HepG2 (cell line): ENCODE measurements around the gene IQCE. TPM values are rescaled to one million over a fixed set of nuclear protein-coding genes. Genes with fewer than 3 reads are reported as not detected.

Experiments used
- AKNA ChIP-seq: sonication (generic); formaldehyde crosslinking; IDR thresholded peaks from 2 replicates; pipeline ENCODE4 v1.4.0; 2020; ENCODE audit warnings: missing genetic modification reagents, borderline replicate concordance
- CBX2 ChIP-seq, 2 experiments: fragments of 200-600 bp in 1 of 2; sonication (generic); formaldehyde crosslinking in 1 of 2; IDR thresholded peaks; 2 replicates each; pipeline versions ENCODE4 v1.7.0 to v1.8.1; 2018 to 2022; ENCODE audit warnings: low read depth in 2 of 2, low read length in 1 of 2, mild to moderate bottlenecking in 1 of 2, missing genetic modification reagents in 1 of 2
- CSRNP1 ChIP-seq: sonication (generic); formaldehyde crosslinking; IDR thresholded peaks from 2 replicates; pipeline ENCODE4 v1.8.1; 2023; ENCODE audit warnings: mild to moderate bottlenecking, missing genetic modification reagents
- FOXA1 ChIP-seq, 2 experiments: fragments of 450-650 bp in 1 of 2; sonication (generic) in 1 of 2; formaldehyde crosslinking in 1 of 2; IDR thresholded peaks; 2 replicates each; pipeline versions ENCODE4 v1.4.0 to v1.6.1; 2016 to 2020; ENCODE audit warnings: missing genetic modification reagents in 1 of 2
- GLMP ChIP-seq: sonication (generic); formaldehyde crosslinking; IDR thresholded peaks from 2 replicates; pipeline ENCODE4 v1.9.0; 2021; ENCODE audit warnings: missing genetic modification reagents, mild to moderate bottlenecking, borderline replicate concordance
- KDM5A ChIP-seq: fragments of 200-600 bp; sonication (generic); IDR thresholded peaks from 2 replicates; pipeline ENCODE4 v1.7.0; 2018; ENCODE audit warnings: antibody characterized with exemption, mild to moderate bottlenecking, low read length, borderline replicate concordance
- KDM5B ChIP-seq: sonication (generic); formaldehyde crosslinking; IDR thresholded peaks from 2 replicates; pipeline ENCODE4 v1.4.0; 2020; ENCODE audit warnings: missing genetic modification reagents, mild to moderate bottlenecking, borderline replicate concordance
- NR0B2 ChIP-seq: sonication (generic); formaldehyde crosslinking; IDR thresholded peaks from 2 replicates; pipeline ENCODE4 v1.4.0; 2020; ENCODE audit warnings: mild to moderate bottlenecking, missing genetic modification reagents
- SATB2 ChIP-seq: sonication (generic); formaldehyde crosslinking; IDR thresholded peaks from 2 replicates; pipeline ENCODE4 v1.5.0; 2020; ENCODE audit warnings: missing genetic modification reagents
- SNRNP70 ChIP-seq: fragments of 200-400 bp; formaldehyde crosslinking; IDR thresholded peaks from 2 replicates; pipeline ENCODE4 v1.6.1; 2017; ENCODE audit warnings: mild to moderate bottlenecking, low read depth, low read length, moderate library complexity
- ZFAT ChIP-seq: sonication (generic); formaldehyde crosslinking; conservative IDR thresholded peaks from 2 replicates; pipeline ENCODE4 v1.8.1; 2023; ENCODE audit warnings: missing genetic modification reagents, inconsistent platforms
- ZMAT3 ChIP-seq: sonication (generic); formaldehyde crosslinking; conservative IDR thresholded peaks from 2 replicates; pipeline ENCODE4 v1.7.0; 2021; ENCODE audit warnings: missing genetic modification reagents
- ZNF33A ChIP-seq: sonication (generic); formaldehyde crosslinking; IDR thresholded peaks from 2 replicates; pipeline ENCODE4 v1.5.1; 2020; ENCODE audit warnings: missing genetic modification reagents, mild to moderate bottlenecking, moderate library complexity, borderline replicate concordance
- ZNF556 ChIP-seq: sonication (generic); formaldehyde crosslinking; IDR thresholded peaks from 2 replicates; pipeline ENCODE4 v1.4.0; 2020; ENCODE audit warnings: mild to moderate bottlenecking, missing genetic modification reagents, borderline replicate concordance
- ZUFSP ChIP-seq: sonication (generic); formaldehyde crosslinking; IDR thresholded peaks from 2 replicates; pipeline ENCODE4 v1.9.0; 2021; ENCODE audit warnings: missing genetic modification reagents, mild to moderate bottlenecking, borderline replicate concordance
- ZZZ3 ChIP-seq: sonication (generic); formaldehyde crosslinking; IDR thresholded peaks from 2 replicates; pipeline ENCODE4 v1.4.0; 2020; ENCODE audit warnings: missing genetic modification reagents, mild to moderate bottlenecking, borderline replicate concordance
- polyA plus RNA-seq, 8 experiments: library from polyadenylated mRNA; depleted of rRNA in 3 of 8; stranded (reverse) in 7 of 8; unstranded in 1 of 8; fragments of >200 nt; fragmentation: Illumina TruSeq in 4 of 8; extraction: Trizol in 4 of 8; gene quantifications; 2 replicates each; pipeline versions ENCODE4 v1.2.1 to v1.2.3, GENCODE V29; 2011 to 2016; ENCODE audit warnings: low read depth in 4 of 8, missing spikeins in 1 of 8, mixed read lengths in 1 of 8; ENCODE audit not compliant: insufficient read depth in 1 of 8
- total RNA-seq, 5 experiments: library from RNA; depleted of rRNA; stranded (reverse); fragments of >200 nt; fragmentation: Illumina TruSeq; extraction: Trizol; gene quantifications; 2 replicates each; pipeline ENCODE4 v1.2.3, GENCODE V29; 2016; ENCODE audit warnings: low read depth in 1 of 5

The IQCE gene
- total and polyA plus RNA-seq, 2 of the 13 experiments (the other 11 are each of a cell fraction or from before 2014, with no cell fraction given) = 1.5 to 2.5 TPM

DNA sequence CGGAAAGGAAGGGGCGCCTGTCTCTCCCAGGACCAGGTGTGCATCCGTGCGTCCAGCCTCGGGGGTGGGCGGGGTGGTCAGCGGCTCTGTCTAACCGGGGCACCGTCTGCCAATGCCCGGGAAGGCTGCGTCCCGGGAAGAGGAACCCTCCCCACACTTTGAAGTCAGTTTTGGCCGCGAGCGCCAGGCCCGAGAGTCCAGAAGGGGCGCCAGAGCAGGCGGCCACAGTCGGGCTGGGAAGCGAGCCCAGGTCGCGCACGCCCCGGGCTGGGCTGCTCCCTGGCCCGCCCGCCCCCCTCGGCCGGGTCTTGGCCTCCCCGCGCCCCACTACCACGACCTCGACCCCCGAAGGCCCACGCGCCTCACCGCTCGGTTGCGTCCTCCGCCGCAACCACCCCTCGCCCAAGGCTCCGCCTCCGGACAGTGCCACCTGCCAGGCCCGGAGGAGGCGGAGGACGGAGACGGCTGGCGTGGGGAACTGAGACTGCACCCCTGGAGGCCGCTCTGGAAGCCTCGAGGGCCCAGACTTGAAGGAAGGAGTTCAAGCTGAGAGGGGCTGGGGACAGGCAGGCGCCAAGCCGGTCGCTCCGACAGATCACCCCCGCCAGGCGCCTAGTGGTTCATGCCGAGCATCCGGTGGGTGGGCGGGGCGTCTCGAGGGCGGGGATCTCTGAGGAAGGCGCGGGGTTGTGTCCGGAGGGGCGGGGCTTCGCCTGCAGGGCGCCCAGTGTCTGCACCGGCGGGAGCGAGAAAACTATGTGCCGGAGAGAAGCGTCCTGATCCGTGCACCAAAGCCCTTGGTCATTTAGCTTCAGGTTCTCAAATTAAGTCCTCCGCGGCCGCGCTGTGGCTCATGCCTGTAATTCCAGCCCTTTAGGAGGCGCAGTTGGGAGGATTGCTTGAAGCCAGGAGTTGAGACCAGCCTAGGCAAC is 3.4 kb upstream of the IQCE start, which contains the start of gene BRAT1 (continued):
- TF ChIP-seq ZNF556 (CRISPR knock-in tag) (peak; percentile 82; the same call in 1 of the 2 replicates), CBX2 (IDR thresholded peaks at IDR 0.05; ENCODE audit: low read depth, low read length) (no peak), CBX2 (CRISPR knock-in tag; IDR thresholded peaks at IDR 0.05; ENCODE audit: low read depth) (no peak), FOXA1 (IDR thresholded peaks at IDR 0.05) (no peak), FOXA1 (CRISPR knock-in tag; IDR thresholded peaks at IDR 0.05) (no peak), ZMAT3 (CRISPR knock-in tag) (0 out of 2 replicates have a peak, but pooled peaks have one; percentile 23), SNRNP70 (no peak), NR0B2 (CRISPR knock-in tag) (peak; percentile 57; the same call in 1 of the 2 replicates), GLMP (CRISPR knock-in tag) (no peak), AKNA (no peak), SATB2 (CRISPR knock-in tag) (no peak), ZNF33A (CRISPR knock-in tag) (no peak), KDM5B (CRISPR knock-in tag) (peak; percentile 71; the same call in 1 of the 2 replicates), ZFAT (no peak), KDM5A (peak; percentile 36; the same call in 1 of the 2 replicates), ZZZ3 (CRISPR knock-in tag) (0 out of 2 replicates have a peak, but pooled peaks have one; percentile 37), ZUFSP (CRISPR knock-in tag) (no peak), CSRNP1 (CRISPR knock-in tag) (peak; percentile 46; the same call in 1 of the 2 replicates)
